ENCODE data around the gene MYH9. TPM values are rescaled to one million over a fixed set of nuclear protein-coding genes. Genes with fewer than 3 reads are reported as not detected.

MYH9 gene
- total and polyA plus RNA-seq, 2 donors (not counting 1 experiment from before 2014, with no cell fraction given) = 108 to 554 TPM

GRCh38 chr22:36360011-36360410 lies 27.8 kb downstream of the MYH9 start:
- Mint-ChIP-seq H3K4me1 (peaks cover 92% of the 10 kb centered on the region), H3K4me3 (peak overlapping the region; percentile 74), H3K27me3 (no peaks in the 10 kb centered on the region), H3K9me3 (ENCODE audit: insufficient read depth) (no peaks in the 10 kb centered on the region), H3K27ac (peak overlapping the region; percentile 81)
- peak overlapping the region; percentile 72 for H3K4me2 ChIP-seq (replicated peaks; ENCODE audit: low read depth, low read length, poor library complexity, severe bottlenecking)
- no peak for ATAC-seq (ENCODE audit: low read depth)
- H4K20me1 ChIP-seq (ENCODE audit: control insufficient read depth, insufficient read depth, low read length, poor library complexity, severe bottlenecking) = peaks cover 100% of the 10 kb centered on the region
- H3K79me2 ChIP-seq (ENCODE audit: control insufficient read depth, insufficient read depth, low read length) = peaks cover 100% of the 10 kb centered on the region
- H3K36me3 ChIP-seq (replicated peaks in 1 of 2; ENCODE audit: control extremely low read depth in 1 of 2, control insufficient read depth in 1 of 2, extremely low read depth in 1 of 2, insufficient read depth in 2 of 2, low read length in 1 of 2) = peaks cover 5 to 56% of the 10 kb centered on the region in 2 experiments
- H3K27me3 ChIP-seq (replicated peaks in 1 of 4; ENCODE audit: control extremely low read depth in 1 of 4, control insufficient read depth in 3 of 4, insufficient read depth in 4 of 4, low read length in 3 of 4) = no peaks in the 10 kb centered on the region
- intact Hi-C loops (cut with micrococcal nuclease) = no loop called here
- no peak for TF ChIP-seq EZH2 (IDR thresholded peaks at IDR 0.05; ENCODE audit: borderline replicate concordance, insufficient read depth, low read depth, low read length, poor library complexity, severe bottlenecking)
- TF ChIP-seq, protein P1, sequence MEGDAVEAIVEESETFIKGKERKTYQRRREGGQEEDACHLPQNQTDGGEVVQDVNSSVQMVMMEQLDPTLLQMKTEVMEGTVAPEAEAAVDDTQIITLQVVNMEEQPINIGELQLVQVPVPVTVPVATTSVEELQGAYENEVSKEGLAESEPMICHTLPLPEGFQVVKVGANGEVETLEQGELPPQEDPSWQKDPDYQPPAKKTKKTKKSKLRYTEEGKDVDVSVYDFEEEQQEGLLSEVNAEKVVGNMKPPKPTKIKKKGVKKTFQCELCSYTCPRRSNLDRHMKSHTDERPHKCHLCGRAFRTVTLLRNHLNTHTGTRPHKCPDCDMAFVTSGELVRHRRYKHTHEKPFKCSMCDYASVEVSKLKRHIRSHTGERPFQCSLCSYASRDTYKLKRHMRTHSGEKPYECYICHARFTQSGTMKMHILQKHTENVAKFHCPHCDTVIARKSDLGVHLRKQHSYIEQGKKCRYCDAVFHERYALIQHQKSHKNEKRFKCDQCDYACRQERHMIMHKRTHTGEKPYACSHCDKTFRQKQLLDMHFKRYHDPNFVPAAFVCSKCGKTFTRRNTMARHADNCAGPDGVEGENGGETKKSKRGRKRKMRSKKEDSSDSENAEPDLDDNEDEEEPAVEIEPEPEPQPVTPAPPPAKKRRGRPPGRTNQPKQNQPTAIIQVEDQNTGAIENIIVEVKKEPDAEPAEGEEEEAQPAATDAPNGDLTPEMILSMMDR (IDR thresholded peaks at IDR 0.05) = no peak
- peaks cover 95 to 98% of the 10 kb centered on the region in 2 donors for H3K4me1 ChIP-seq (ENCODE audit: control insufficient read depth in 2 of 2, insufficient read depth in 2 of 2, low read length in 2 of 2)
- H3K9me3 ChIP-seq (ENCODE audit: control extremely low read depth in 1 of 3, control insufficient read depth in 2 of 3, insufficient read depth in 1 of 3, low read length in 2 of 3) = no peaks in the 10 kb centered on the region
- no peak for DNase-seq
- peak overlapping the region in 1 of 5 experiments; percentile 18 for H3K4me3 ChIP-seq (ENCODE audit: control extremely low read depth in 1 of 5, extremely low read depth in 1 of 5, insufficient read depth in 1 of 5, low read depth in 2 of 5, low read length in 4 of 5)
- H2AFZ ChIP-seq (ENCODE audit: insufficient read depth, low read depth, low read length, poor library complexity, severe bottlenecking) = no peak overlapping the region
- peak overlapping the region; percentile 37 to 92 for H3K27ac ChIP-seq (ENCODE audit: low read length in 2 of 2)
- no CpG with 5 or more reads among the region's 3 CpGs for WGBS (ENCODE audit: insufficient coverage)
- CTCF ChIA-PET = interaction anchor here (1.0 to 2.9 kb wide), 5 partner anchors 25 to 75 kb away, joined by 4 to 9 read pairs (median 4); no protein-coding TSS in a partner anchor
- POLR2A ChIA-PET = no interaction called here
- peak overlapping the region; percentile 42 for H3K9ac ChIP-seq (ENCODE audit: low read length)

DNA sequence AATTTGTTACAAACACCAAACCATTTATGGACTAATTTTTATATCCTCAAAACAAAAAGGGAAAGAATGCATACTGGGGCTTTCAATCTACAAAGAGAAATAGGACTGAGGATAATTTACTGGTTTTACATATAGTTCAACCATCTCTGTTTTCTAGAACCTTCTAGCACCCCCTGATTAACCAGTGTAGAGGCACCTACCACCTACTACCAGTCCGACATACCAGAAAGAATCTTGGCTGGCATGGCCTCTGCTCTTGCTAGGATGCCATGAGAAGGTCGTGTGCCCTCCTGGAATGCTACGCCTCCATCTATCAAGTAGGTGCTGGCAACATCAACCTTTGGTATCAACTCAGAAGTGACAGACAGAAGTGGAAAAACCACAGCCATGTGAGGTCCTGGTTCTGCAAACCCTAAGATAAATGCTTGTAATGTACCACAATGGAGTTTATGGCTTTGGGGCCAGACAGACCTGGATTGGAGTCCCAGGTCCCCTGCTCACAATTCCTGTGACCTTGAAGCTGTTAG lies 28.2 kb downstream of the MYH9 start:
- Histone ChIP-seq H3K4me1 (ENCODE audit: control insufficient read depth in 2 of 2, insufficient read depth in 2 of 2, low read length in 2 of 2) (peaks cover 95 to 98% of the 10 kb centered on the region in 2 donors), H3K9ac (ENCODE audit: low read length) (peak overlapping the region; percentile 42), H3K9me3 (ENCODE audit: control extremely low read depth in 1 of 3, control insufficient read depth in 2 of 3, insufficient read depth in 1 of 3, low read length in 2 of 3) (no peaks in the 10 kb centered on the region), H3K27ac (ENCODE audit: low read length in 2 of 2) (peak overlapping the region; percentile 56 to 92), H4K20me1 (ENCODE audit: control insufficient read depth, insufficient read depth, low read length, poor library complexity, severe bottlenecking) (peaks cover 100% of the 10 kb centered on the region), H2AFZ (ENCODE audit: insufficient read depth, low read depth, low read length, poor library complexity, severe bottlenecking) (no peak overlapping the region), H3K4me3 (ENCODE audit: control extremely low read depth in 1 of 5, extremely low read depth in 1 of 5, insufficient read depth in 1 of 5, low read depth in 2 of 5, low read length in 4 of 5) (peak overlapping the region in 1 of 5 experiments; percentile 18), H3K79me2 (ENCODE audit: control insufficient read depth, insufficient read depth, low read length) (peaks cover 100% of the 10 kb centered on the region), H3K4me2 (replicated peaks; ENCODE audit: low read depth, low read length, poor library complexity, severe bottlenecking) (peak overlapping the region; percentile 72), H3K36me3 (replicated peaks in 1 of 2; ENCODE audit: control extremely low read depth in 1 of 2, control insufficient read depth in 1 of 2, extremely low read depth in 1 of 2, insufficient read depth in 2 of 2, low read length in 1 of 2) (peaks cover 5 to 55% of the 10 kb centered on the region in 2 experiments), H3K27me3 (replicated peaks in 1 of 4; ENCODE audit: control extremely low read depth in 1 of 4, control insufficient read depth in 3 of 4, insufficient read depth in 4 of 4, low read length in 3 of 4) (no peaks in the 10 kb centered on the region)
- Mint-ChIP-seq H3K27ac (peak overlapping the region; percentile 81), H3K27me3 (no peaks in the 10 kb centered on the region), H3K4me3 (peak overlapping the region; percentile 74), H3K4me1 (peaks cover 93% of the 10 kb centered on the region), H3K9me3 (ENCODE audit: insufficient read depth) (no peaks in the 10 kb centered on the region)
- 44% methylated on average over 3 of the region's 3 CpGs for WGBS (ENCODE audit: insufficient coverage)
- ATAC-seq (ENCODE audit: low read depth) (peak; percentile 1), DNase-seq (no peak)
- CTCF ChIA-PET = interaction anchor here (0.6 to 2.9 kb wide), 8 partner anchors 18 to 76 kb away, joined by 3 to 9 read pairs (median 4); no protein-coding TSS in a partner anchor
- no peak for TF ChIP-seq EZH2 (IDR thresholded peaks at IDR 0.05; ENCODE audit: borderline replicate concordance, insufficient read depth, low read depth, low read length, poor library complexity, severe bottlenecking)
- TF ChIP-seq, protein P1 (IDR thresholded peaks at IDR 0.05) = no peak
- POLR2A ChIA-PET = interaction anchor here (0.7 to 0.9 kb wide), 4 partner anchors 20 to 123 kb away, joined by 3 to 5 read pairs (median 4); no protein-coding TSS in a partner anchor
- intact Hi-C loops (cut with micrococcal nuclease) = loop anchor here (1.0 to 2.0 kb wide), 4 partner anchors 17 to 111 kb away; no protein-coding TSS in a partner anchor
